ENCODE results near the gene RSAD1. TPM values are rescaled to one million over a fixed set of nuclear protein-coding genes. Genes with fewer than 3 reads are reported as not detected.

RSAD1 gene
- total and polyA plus RNA-seq, 9 donors: 23.9 to 42.0 (median 33.7) TPM

DNA sequence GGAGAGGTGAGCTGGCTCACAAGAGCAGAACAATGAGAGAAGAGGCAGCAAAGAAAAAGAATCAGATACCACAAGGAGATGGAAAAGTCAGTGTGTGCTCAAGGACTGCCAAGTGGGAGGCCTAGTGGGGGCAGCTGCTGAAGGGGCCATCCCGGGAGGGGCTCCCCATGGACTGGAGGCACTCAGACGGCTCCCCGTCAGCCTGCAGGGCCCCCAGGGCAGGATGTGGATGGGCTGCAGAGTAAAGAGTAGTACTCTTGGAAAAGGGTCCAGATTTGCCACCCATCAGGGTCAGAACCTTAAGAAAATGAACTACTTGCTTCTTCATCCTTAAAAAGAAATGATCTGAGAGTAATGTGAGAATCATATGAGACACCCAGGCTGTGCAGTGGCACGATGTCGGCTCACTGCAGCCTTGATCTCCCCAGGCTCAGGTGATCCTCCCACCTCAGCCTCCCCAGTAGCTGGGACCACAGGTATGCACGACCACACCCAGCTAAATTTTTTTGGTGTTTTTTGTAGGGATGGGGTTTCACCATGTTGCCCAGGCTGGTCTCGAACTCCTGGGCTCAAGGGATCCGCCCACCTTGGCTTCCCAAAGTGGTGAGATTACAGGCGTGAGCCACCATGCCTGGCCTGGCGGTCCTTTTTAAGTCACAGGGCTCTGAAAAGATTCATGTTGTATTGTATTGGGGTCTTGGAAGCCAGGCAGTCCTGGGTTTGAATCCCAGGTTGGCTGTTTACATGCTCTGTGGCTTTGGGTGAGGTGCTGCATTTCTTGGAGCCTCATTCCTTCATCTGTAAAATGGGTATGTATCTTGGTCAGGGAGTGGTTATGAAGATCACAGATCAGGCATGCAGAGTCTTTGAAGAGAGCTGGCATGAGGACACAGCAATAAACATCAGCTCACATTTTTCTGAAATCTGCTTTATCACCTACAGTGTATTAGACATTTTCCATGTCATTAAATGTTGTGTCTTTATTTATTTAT, 37.5 kb upstream of the RSAD1 start:
- WGBS (ENCODE audit: insufficient coverage): 67% methylated on average over 7 of the region's 10 CpGs
- Histone ChIP-seq H3K27me3 (ENCODE audit: control insufficient read depth, insufficient read depth, low read length) (no peaks in the 10 kb centered on the region), H3K4me3 (ENCODE audit: low read length) (no peak overlapping the region), H3K36me3 (ENCODE audit: control insufficient read depth, insufficient read depth, low read length) (no peaks in the 10 kb centered on the region), H3K9me3 (replicated peaks; ENCODE audit: control insufficient read depth, low read depth, low read length) (no peaks in the 10 kb centered on the region), H3K4me1 (ENCODE audit: control insufficient read depth, insufficient read depth, low read length) (peaks cover 19% of the 10 kb centered on the region), H3K27ac (ENCODE audit: low read length) (peak overlapping the region; percentile 21)
- no peak for DNase-seq

DNA sequence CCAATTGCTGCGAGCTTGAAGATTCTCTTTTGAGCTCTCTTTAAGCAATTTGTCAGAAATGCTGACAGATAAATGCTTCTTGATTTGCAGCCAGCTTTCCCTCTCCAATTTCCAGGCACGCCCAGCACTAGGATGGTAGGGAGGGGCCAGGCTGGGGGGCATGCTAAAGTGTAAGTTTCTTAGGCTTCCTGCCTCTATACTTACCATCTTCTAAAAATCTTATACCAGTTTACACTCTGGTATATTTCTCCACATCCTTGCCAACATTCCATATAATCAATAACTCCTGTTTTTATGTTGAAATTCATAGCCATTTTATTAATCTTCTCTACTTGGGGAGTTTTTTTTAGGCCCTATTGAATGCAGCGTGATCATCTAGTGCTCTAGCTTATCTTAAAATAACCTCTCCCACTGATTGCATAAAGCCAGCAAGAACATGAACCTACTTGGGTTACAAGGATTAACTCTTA, 35.1 kb upstream of the RSAD1 start:
- Histone ChIP-seq H3K36me3 (ENCODE audit: control insufficient read depth, insufficient read depth, low read length) (no peaks in the 10 kb centered on the region), H3K4me3 (ENCODE audit: low read length) (no peak overlapping the region), H3K27me3 (ENCODE audit: control insufficient read depth, insufficient read depth, low read length) (no peaks in the 10 kb centered on the region), H3K4me1 (ENCODE audit: control insufficient read depth, insufficient read depth, low read length) (peaks cover 19% of the 10 kb centered on the region), H3K27ac (ENCODE audit: low read length) (peak overlapping the region; percentile 71), H3K9me3 (replicated peaks; ENCODE audit: control insufficient read depth, low read depth, low read length) (no peaks in the 10 kb centered on the region)
- peak; percentile 57 for DNase-seq
- WGBS (ENCODE audit: insufficient coverage): no CpG with 5 or more reads among the region's 3 CpGs

GRCh38 chr17:50444841-50445715, 33.6 kb upstream of the RSAD1 start:
- Histone ChIP-seq H3K9me3 (replicated peaks; ENCODE audit: control insufficient read depth, low read depth, low read length) (no peaks in the 10 kb centered on the region), H3K27ac (ENCODE audit: low read length) (no peak overlapping the region), H3K27me3 (ENCODE audit: control insufficient read depth, insufficient read depth, low read length) (no peaks in the 10 kb centered on the region), H3K36me3 (ENCODE audit: control insufficient read depth, insufficient read depth, low read length) (no peaks in the 10 kb centered on the region), H3K4me3 (ENCODE audit: low read length) (no peak overlapping the region), H3K4me1 (ENCODE audit: control insufficient read depth, insufficient read depth, low read length) (peaks cover 16% of the 10 kb centered on the region)
- WGBS (ENCODE audit: insufficient coverage): 77% methylated on average over 6 of the region's 6 CpGs
- DNase-seq: no peak

DNA sequence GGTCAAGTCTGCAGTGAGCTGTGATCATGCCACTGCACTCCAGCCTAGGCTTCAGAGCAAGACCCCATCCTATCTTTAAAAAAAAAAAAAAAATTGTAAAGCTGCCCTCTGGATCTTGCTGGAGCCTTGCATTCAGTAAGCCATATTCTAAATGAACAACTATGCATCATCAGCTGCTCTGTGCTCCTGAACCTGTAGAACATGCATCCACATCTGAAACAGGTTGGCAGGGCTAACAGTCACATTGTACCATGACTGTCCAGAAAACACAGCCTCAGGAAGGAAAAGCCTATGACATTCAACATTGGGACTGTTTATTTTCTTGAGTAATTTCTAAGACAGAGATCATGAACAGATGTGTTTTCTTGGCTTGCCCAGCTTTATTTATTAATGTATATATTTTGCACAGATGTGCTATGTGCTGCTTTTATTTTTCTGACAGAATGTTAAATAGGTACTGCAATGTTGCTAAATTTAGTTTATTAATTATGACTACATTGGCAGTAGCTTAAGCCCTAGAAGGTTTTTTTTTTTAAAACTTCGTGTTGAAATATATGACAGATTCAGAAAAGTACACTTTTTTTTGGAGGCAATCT, 32.8 kb upstream of the RSAD1 start:
- H3K27me3 ChIP-seq (ENCODE audit: control insufficient read depth, insufficient read depth, low read length): no peaks in the 10 kb centered on the region
- H3K4me3 ChIP-seq (ENCODE audit: low read length): no peak overlapping the region
- no peaks in the 10 kb centered on the region for H3K9me3 ChIP-seq (replicated peaks; ENCODE audit: control insufficient read depth, low read depth, low read length)
- no peak overlapping the region for H3K27ac ChIP-seq (ENCODE audit: low read length)
- 20% methylated on average over 1 of the region's 1 CpG for WGBS (ENCODE audit: insufficient coverage)
- H3K36me3 ChIP-seq (ENCODE audit: control insufficient read depth, insufficient read depth, low read length): no peaks in the 10 kb centered on the region
- H3K4me1 ChIP-seq (ENCODE audit: control insufficient read depth, insufficient read depth, low read length): peaks cover 9% of the 10 kb centered on the region
- no peak for DNase-seq

- Histone ChIP-seq H3K27ac (ENCODE audit: low read length) (no peak overlapping the region), H3K27me3 (ENCODE audit: control insufficient read depth, insufficient read depth, low read length) (no peaks in the 10 kb centered on the region), H3K9me3 (replicated peaks; ENCODE audit: control insufficient read depth, low read depth, low read length) (no peaks in the 10 kb centered on the region), H3K36me3 (ENCODE audit: control insufficient read depth, insufficient read depth, low read length) (no peaks in the 10 kb centered on the region), H3K4me3 (ENCODE audit: low read length) (no peak overlapping the region), H3K4me1 (ENCODE audit: control insufficient read depth, insufficient read depth, low read length) (peaks cover 2% of the 10 kb centered on the region)
- DNase-seq: no peak
- WGBS (ENCODE audit: insufficient coverage): 90% methylated on average over 3 of the region's 7 CpGs
These were observed 30.6 kb upstream of the RSAD1 start for GRCh38 chr17:50447870-50448595.

DNA sequence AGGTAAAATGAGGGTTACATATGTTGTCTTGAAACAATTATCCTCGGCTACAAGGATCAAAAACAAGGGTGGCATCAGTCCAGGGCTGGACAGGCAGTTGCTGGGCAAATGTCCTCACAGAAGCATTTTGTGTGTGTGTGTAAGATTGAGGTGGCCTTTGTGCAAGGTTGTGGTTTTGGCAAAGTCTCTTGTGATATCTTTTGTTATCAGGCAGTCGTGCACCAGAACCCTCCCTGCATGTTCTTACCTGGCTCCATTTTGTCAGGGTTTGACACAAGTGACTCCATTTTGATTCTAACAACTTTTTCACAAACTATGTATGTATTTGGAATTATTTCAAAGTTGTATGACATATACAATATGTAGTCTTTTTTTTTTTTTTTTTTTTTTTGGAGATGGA, 30.0 kb upstream of the RSAD1 start:
- Histone ChIP-seq H3K27ac (ENCODE audit: low read length) (no peak overlapping the region), H3K9me3 (replicated peaks; ENCODE audit: control insufficient read depth, low read depth, low read length) (no peaks in the 10 kb centered on the region), H3K4me1 (ENCODE audit: control insufficient read depth, insufficient read depth, low read length) (no peaks in the 10 kb centered on the region)

GRCh38 chr17:50451943-50452629, 26.6 kb upstream of the RSAD1 start:
- H3K9me3 ChIP-seq (replicated peaks; ENCODE audit: control insufficient read depth, low read depth, low read length): no peaks in the 10 kb centered on the region

More for the DNA sequence above, 30.0 kb upstream of the RSAD1 start:
- WGBS (ENCODE audit: insufficient coverage): no CpG with 5 or more reads among the region's 2 CpGs
- H3K4me3 ChIP-seq (ENCODE audit: low read length): no peak overlapping the region
- H3K27me3 ChIP-seq (ENCODE audit: control insufficient read depth, insufficient read depth, low read length): no peaks in the 10 kb centered on the region
- no peaks in the 10 kb centered on the region for H3K36me3 ChIP-seq (ENCODE audit: control insufficient read depth, insufficient read depth, low read length)
- no peak for DNase-seq

DNA sequence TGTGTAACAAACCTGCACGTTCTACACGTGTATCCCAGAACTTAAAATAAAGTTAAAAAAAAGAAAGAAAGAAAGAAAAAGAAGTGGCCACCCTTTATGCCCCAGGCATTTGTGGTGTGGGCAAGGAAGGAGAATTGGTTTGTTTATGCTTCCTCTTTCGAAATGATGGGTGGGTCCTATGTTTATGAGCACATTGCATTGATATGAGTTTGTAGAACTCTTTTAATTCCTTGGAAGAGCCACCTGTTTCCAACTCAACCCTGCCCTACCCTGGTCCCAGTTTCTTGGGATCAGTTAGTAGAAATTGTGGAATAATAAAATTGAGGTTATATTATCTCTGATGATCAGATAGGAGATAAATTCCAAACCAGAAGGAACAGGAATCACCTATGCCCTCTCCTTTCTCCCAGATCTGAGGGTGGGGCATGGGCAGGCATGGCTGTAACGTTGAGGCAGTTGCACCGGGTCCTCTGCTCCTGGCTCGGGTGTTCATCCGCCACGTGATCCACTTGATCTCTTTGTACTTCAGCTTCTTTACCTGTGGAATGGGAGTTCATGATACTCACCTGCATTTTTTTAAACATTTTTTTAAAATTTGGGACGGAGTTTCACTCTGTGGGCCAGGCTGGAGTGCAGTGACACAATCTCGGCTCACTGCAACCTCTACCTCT, 25.9 kb upstream of the RSAD1 start:
- no peaks in the 10 kb centered on the region for H3K27me3 ChIP-seq (ENCODE audit: control insufficient read depth, insufficient read depth, low read length)
- no peak for DNase-seq
- no peak overlapping the region for H3K27ac ChIP-seq (ENCODE audit: low read length)
- 86% methylated on average over 4 of the region's 10 CpGs for WGBS (ENCODE audit: insufficient coverage)
- no peak overlapping the region for H3K4me3 ChIP-seq (ENCODE audit: low read length)
- peaks cover 2% of the 10 kb centered on the region for H3K36me3 ChIP-seq (ENCODE audit: control insufficient read depth, insufficient read depth, low read length)
- no peaks in the 10 kb centered on the region for H3K9me3 ChIP-seq (replicated peaks; ENCODE audit: control insufficient read depth, low read depth, low read length)
- no peaks in the 10 kb centered on the region for H3K4me1 ChIP-seq (ENCODE audit: control insufficient read depth, insufficient read depth, low read length)

More at GRCh38 chr17:50451943-50452629, 26.6 kb upstream of the RSAD1 start:
- 58% methylated on average over 2 of the region's 7 CpGs for WGBS (ENCODE audit: insufficient coverage)
- Histone ChIP-seq H3K4me1 (ENCODE audit: control insufficient read depth, insufficient read depth, low read length) (no peaks in the 10 kb centered on the region), H3K4me3 (ENCODE audit: low read length) (no peak overlapping the region), H3K36me3 (ENCODE audit: control insufficient read depth, insufficient read depth, low read length) (peaks cover 2% of the 10 kb centered on the region), H3K27ac (ENCODE audit: low read length) (no peak overlapping the region), H3K27me3 (ENCODE audit: control insufficient read depth, insufficient read depth, low read length) (no peaks in the 10 kb centered on the region)
- DNase-seq: no peak

- no peaks in the 10 kb centered on the region for H3K27me3 ChIP-seq (ENCODE audit: control insufficient read depth, insufficient read depth, low read length)
- H3K4me1 ChIP-seq (ENCODE audit: control insufficient read depth, insufficient read depth, low read length): no peaks in the 10 kb centered on the region
- H3K27ac ChIP-seq (ENCODE audit: low read length): no peak overlapping the region
- peaks cover 2% of the 10 kb centered on the region for H3K36me3 ChIP-seq (ENCODE audit: control insufficient read depth, insufficient read depth, low read length)
- no peaks in the 10 kb centered on the region for H3K9me3 ChIP-seq (replicated peaks; ENCODE audit: control insufficient read depth, low read depth, low read length)
- DNase-seq: no peak
- WGBS (ENCODE audit: insufficient coverage): 80% methylated on average over 2 of the region's 3 CpGs
- H3K4me3 ChIP-seq (ENCODE audit: low read length): no peak overlapping the region
These were observed 24.8 kb upstream of the RSAD1 start for GRCh38 chr17:50453901-50454300.

Data from muscle of leg (tissue), 11 donors.